ENCODE results near the gene KRTAP20-4.

The KRTAP20-4 gene
- 0 reads per million in 2 experiments for total RNA-seq

DNA sequence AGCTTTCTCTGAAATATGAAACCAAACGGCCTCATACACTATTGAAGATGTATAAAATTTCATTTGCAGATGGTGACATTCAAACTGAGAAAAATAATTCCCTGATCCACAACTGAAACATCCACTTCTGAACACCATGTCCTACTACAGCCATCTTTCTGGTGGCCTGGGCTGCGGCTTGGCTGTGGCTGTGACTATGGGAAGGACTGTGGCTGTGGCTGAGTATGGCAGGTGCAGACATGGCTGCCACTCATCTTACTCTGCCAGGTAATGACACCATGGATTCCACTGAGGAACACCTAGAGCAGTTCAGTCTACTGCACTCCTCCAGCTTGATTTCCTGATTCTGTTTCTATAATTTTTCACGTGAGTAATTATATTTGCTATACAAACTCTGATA is at the start of gene KRTAP20-4:
Gene KRTAP20-4 (plus strand): TSS at position 106 of the 400 bp plus-strand sequence.
- DNase-seq (ENCODE audit: low read depth): no peak

DNA sequence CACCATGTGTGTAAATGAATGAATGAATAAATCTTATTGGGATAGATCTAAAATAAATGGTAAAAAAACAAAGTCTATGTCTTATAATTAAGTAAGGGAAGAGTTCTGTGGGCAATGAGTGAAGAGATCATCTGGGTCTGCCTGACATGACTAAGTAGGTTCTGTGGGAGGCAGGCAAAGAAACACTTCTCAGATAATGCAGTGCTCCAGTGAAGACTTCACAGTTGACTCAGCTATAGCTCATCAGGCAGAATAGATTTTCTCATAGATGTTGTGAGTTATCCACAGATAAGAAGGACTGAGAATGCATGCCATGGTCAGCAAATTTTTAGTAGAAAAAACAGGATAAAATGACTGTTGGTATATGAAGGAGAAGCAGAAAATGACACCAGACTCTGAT is 42.7 kb upstream of the KRTAP20-4 start:
- DNase-seq (ENCODE audit: low read depth): no peak

DNA sequence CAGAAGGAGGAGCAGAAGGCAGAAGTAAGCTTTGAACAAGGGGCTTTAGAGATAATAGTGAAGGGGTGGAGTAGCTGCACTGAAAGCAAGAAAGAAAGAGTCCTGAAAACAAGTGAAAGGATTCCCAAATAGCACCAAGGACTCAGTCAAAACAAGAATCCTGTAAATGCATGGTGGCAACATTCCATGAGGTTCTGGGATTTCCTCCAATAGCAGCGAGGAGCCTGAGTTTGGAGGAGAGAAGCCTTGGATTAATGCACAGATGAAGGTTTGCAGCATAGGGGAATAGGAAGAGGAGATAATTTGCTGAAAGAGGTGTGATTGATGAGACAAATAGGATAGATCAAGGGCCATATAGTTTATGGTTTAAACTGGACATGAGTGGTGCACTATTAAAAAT is 41.1 kb upstream of the KRTAP20-4 start:
- no peak for DNase-seq (ENCODE audit: low read depth)

DNA sequence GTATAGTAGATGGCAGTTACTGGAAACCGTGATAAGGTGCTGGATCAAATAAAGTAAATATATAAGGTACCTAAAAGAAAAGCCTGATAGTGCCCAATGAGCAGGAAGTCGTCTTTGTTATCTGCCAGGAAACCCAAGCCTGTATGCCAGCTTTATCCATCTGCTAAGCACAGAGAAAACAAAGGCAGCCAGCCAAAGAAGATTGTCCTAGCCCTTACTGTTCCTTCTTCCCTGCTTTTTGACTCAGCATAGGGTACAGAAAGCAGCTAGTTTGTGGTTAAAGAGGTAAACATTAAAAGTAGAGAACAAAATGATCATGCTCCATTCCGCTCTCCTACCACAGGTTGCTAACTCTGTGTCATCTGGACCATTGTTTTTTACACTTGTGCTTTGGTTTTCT is 40.3 kb upstream of the KRTAP20-4 start:
- DNase-seq (ENCODE audit: low read depth): no peak

DNA sequence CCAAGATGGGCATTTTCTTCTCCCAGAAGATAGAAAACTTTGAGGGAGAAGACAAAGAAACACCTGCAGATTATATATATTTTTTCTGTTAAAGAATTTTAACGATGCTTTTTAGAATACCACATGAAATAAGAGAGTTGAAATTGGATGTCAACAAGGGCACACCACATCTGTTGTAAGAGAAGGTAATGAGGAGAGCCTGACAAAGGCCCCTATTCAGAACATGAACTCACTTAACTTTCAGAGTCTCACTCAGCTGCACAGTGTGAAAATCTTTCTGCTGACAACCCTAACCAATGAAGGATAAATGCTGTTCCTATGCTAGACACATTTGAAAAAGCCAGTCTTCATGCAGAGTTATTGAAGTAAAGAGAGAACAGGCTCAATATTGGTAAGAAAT is 37.6 kb upstream of the KRTAP20-4 start:
- DNase-seq (ENCODE audit: low read depth): no peak

DNA sequence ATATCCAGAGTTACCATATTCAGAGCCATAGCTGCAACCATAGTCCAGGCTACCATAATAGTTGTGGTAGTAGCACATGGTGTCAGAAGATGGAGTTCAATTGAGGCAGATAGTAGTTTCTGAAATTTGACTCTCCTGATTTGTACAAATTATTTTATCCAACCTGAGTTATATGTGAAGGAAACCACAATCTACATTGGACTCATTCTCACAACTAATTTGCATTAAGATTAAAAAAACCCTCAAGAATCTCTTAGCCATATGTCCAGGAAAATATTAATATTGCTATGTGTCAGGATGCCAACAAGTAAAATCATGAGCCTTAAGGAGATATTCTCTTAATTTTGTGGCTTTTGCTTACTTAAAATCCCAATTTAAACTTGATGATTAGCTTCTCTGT is 30.1 kb upstream of the KRTAP20-4 start, which contains the start of gene KRTAP22-2:
Gene KRTAP22-2 (minus strand): TSS at position 101 of the 400 bp plus-strand sequence.
- DNase-seq (ENCODE audit: low read depth): no peak

DNA sequence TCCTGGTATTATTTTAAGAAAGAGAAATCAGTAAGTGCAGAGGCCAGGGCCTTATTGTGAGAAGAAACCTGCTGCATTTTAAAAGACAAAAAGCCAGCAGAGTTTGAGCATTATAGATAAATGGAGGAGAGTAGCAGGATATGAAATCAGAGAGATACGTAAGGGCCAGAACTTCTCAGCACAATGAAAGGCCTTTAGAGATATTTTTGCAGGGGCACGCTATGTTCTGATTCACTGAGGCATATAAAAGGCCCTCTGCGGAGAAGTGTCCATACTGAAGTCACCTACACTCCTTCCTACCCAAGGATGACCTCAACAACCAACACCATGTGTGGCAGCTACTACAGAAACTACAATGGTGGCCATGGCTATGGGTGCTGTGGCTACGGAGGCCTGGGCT is 28.3 kb upstream of the KRTAP20-4 start, which contains the start of gene KRTAP6-3:
Gene KRTAP6-3 (plus strand): TSS at position 301 of the 400 bp plus-strand sequence. CDS start 6 bp downstream, at position 307.
- DNase-seq (ENCODE audit: low read depth): no peak

DNA sequence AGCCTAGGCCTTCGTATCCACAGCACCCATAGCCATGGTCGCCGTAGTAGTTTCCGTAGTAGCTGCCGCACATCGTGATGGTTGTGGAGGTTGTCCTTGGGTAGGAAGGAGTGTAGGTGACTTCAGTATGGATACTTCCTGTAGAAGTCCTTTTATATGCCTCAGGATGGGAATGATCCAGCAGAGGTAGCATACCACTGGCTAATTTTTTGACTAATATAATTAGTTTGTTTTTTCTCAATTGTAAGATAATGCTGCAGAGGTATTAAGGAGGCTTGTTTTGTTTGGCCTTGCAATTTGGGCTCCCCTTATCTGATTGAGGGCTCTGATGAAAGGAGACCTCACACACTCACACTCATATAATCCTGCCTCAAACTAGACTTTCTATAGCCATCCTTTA is 21.6 kb upstream of the KRTAP20-4 start, which contains the start of gene KRTAP6-2:
Gene KRTAP6-2 (minus strand): TSS at position 101 of the 400 bp plus-strand sequence. CDS start 28 bp downstream, at position 73.
- no peak for DNase-seq (ENCODE audit: low read depth)

DNA sequence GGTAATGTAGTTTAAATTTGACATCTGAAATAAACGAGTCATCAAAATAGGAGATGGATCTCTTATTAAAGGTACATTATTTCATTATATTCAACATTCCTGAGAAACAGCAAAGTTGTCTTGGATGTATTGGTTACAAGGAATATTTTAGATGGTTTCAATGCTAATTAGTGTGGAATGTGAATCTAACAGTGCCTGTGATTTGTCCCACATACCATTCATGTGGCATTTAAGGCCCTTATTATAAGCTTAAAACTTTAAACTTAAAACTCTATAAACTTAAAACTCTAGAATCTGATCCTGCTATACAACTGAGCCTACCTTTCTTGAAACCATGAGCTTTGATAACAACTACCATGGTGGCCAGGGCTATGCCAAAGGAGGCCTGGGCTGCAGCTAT is 19.6 kb upstream of the KRTAP20-4 start, which contains the start of gene KRTAP22-1:
Gene KRTAP22-1 (plus strand): TSS at position 301 of the 400 bp plus-strand sequence.
- DNase-seq (ENCODE audit: low read depth): no peak

DNA sequence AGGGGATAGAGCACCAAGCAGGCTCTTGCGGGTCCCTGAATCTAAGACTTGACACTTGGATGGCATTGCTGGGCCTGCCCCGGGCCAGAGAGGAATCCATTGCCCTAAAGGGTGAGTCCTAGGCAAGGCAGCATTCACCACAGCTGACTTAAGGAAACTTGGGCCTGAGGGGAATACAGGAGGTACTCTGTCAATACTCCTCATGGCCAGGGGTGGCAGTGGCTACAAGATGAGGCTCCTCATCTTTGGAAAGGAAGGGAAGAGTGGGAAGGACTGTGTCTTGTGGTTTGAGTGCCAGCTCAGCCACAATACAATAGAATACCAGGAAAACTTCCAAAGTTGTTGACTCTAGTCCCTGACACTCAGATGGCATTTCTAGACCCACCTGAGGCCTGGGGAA is 14.5 kb upstream of the KRTAP20-4 start:
- no peak for DNase-seq (ENCODE audit: low read depth)

DNA sequence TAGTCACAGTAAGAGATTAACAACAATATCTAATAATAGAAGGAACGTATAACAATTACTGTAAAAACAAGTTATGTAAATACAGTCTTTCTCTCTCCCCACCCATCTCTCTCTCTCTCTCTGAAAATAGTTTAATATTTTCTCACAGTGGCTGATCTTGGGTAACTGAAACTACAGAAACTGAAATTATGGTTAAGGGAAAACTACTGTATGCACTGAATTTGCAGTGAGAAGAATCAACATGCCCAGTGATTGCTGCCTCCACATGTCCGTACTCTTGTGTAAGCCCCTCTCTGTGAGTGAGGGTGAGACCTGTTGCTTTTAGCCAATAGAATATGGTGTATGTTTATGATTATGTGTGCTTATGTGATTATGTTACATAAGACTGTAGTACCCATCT is 8.3 kb upstream of the KRTAP20-4 start:
- DNase-seq (ENCODE audit: low read depth): no peak

DNA sequence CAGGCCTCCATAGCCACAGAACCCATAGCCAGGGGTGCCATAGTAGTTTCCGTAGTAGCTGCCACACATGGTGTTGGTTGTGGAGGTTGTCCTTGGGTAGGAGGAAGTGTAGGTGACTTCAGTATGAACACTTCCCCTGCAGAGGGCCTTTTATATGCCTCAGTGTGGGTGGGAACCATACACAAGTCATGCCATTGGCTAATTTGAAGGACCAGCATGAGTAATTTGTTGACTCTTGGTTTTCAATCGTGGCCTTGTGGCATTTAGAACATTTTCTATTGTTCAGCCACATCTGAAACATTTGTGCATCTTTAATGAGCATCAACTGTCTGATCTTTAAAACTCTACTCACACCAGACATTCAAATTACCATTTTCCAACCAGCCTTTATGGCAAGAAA is 6.6 kb upstream of the KRTAP20-4 start, which contains the start of gene KRTAP6-1:
Gene KRTAP6-1 (minus strand): TSS at position 95 of the 400 bp plus-strand sequence. CDS start 26 bp downstream, at position 69.
- no peak for DNase-seq (ENCODE audit: low read depth)

DNA sequence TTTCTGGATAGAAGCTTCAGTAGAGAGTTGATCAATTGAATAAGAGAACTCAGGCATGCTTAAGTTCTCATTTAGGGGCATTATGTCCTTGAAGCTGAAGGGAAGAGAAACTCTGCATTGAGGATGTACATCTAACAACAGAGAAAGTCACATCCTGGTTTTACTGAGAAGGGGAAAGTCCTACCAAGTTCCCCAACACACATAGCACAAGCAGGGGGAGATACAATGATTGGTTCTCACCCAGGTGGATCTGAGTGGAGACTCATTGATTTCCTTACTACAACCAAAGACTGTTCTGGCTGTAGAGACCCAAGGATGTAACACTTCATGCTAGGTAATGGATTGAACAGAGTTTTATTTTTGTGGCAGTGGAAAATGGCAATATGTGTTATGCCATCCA is 5.2 kb upstream of the KRTAP20-4 start:
- DNase-seq (ENCODE audit: low read depth): no peak

DNA sequence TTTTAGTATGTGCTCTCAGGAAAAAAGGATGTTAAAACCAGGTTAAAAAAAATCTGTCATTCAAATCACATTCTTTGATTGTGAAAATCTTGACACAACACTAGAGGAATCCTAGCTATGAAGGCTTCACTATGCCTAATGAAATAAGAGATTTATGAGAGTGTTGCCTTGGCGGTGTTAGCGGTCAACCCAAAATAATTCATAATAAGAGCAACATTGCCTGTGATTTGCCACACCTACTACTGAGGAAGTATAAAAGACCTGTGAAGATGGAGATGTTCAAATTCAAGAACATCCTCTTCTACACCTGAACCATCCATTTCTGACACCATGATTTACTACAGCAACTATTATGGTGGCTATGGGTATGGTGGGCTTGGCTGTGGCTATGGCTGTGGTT is 4.3 kb upstream of the KRTAP20-4 start, which contains the start of gene KRTAP20-1:
Gene KRTAP20-1 (plus strand): TSS at position 301 of the 400 bp plus-strand sequence. CDS start 30 bp downstream, at position 331.
- DNase-seq (ENCODE audit: low read depth): no peak

DNA sequence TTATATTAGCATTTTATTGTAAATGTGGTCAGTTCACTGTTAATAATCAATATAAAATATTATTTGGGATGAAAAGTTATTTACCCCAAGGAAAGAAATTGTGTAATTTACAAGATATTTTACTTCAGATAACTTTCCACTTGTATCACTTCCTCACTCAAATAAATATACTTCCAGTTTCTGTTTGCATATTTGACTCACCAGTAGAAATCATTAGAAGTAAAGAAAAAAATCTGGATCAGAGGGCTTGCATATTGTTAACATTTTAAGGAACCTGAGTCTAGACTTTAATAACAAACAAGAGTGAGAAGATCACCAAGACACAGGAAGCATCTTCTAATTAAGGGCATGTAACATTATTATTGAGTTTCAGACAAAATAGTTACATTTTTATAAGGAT is 347 bp upstream of the KRTAP20-4 start:
- DNase-seq (ENCODE audit: low read depth): no peak

DNA sequence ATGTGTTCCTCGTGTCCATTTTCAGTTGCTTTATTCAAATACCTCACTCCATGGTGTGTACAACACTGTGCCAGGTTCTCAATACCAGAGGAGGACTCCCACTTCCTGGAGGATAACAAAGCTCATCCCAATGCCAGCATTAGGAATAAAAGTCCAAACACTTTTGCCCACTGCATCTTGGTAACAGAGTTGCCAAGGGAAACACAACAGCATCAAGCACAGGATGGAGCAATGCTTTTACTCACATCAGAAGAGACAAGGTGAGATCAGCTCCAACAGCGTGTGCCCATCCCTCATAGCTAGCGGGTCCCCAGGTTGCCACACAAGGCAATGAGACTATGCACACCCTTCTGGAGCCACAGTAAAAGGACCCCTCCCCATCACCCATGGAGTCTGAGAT is 2.9 kb downstream of the KRTAP20-4 start:
- DNase-seq (ENCODE audit: low read depth): no peak

DNA sequence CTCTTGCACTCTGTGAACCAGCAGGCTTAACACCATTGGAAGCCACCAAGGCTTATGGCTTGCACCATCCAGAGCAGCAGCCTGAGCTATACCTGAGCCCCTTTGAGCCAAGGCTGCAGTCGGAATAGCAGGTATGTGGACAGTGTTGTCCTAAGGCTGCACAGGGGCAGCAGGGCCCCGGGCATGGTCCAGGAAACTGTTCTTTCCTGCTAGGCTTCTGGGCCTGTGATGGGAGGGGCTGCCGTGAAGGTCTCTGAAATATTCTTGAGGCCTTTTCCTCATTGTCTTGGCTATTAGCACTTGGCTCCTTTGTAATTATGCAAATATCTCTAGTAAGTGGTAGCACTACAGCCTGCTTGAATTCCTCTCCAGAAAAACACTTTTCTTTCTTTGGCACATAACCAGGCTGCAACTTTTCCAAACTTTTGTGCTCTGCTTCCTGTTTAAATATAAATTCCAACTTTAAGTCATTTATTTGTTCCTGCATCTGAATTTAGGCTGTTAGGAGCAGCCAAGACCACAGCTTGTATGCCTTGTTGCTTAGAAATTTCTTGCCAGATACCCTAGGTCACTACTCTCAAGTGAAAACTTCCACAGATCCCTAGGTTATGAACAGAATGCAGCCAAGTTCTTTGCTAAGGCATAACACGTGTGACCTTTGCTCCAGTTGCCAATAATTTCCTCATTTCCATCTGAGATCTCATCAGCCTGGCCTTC is 5.2 kb downstream of the KRTAP20-4 start:
- DNase-seq (ENCODE audit: low read depth): no peak

DNA sequence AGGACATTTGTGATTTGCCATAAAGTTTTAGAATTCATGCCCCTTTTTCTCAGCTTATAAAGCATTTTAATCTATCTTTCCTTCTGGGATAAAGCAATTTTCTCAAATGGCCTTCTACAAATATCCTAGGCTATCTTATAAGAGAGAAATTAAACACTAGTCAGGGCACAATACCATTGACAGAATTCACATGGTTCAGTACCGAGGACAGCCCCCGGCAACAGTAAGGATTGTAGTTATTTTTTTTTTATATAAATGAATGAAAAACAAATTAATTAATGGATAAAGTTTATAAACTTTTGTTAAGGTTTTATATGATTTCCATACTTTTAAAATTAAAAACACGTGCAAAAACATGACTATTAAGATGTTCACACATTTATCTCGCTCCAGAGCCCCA is 7.7 kb downstream of the KRTAP20-4 start:
- no peak for DNase-seq (ENCODE audit: low read depth)

DNA sequence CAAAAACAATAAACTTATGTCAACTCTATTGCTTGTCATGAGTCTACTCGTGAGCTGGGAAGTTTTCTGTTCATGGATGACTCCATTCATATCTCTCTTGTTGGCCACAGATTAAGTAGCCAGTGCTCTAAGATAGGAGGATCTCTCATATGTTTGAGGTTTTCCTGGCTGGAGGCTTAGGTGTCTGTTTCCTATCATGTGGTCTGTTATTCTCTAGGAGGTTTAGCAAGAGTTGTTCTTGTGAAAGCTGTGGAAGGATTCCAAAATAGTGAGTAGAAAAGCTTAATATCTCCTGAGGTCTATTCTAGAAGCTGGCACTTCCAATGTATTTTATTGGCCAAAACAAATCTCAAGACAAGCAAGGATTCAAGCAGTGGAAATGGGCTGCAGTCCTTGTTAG is 8.8 kb downstream of the KRTAP20-4 start:
- no peak for DNase-seq (ENCODE audit: low read depth)

DNA sequence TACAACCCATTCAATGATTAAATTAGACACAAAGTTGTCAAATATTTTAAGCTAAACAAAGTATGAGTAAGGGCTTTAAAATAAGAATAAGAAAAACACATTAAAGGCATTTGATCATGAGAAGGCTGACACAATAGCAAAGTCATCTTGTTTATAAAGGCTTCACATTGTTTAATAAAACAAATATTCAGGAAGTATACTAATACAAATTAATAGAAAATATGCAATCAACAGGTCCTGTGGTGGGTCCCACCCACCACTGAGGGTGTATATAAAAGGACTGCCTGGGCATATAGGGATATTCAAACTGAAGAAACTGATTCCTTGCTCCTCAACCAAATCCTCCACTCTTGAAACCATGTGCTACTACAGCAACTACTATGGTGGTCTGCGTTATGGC is 14.5 kb downstream of the KRTAP20-4 start, which contains the start of gene KRTAP20-2:
Gene KRTAP20-2 (plus strand): TSS at position 301 of the 400 bp plus-strand sequence. CDS start 58 bp downstream, at position 359.
- DNase-seq (ENCODE audit: low read depth): no peak

DNA sequence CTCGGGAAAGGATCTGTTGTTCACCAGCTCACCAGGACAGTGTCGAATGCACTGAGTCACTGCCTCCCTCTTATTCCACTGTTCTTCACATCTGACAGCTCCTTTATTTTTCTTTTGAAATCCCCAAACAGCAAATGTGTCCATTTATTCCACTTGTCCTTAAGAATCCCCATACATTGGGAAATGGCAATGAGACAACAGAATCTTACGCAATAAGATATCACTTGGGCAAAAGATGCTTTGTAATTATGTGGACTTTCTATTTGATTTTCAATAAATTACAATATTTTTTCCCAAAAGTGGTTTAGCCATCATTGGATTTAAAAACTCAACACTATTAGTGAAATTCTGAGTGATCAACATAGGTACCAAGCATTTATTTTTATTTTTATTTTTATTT is 18.3 kb downstream of the KRTAP20-4 start:
- no peak for DNase-seq (ENCODE audit: low read depth)

DNA sequence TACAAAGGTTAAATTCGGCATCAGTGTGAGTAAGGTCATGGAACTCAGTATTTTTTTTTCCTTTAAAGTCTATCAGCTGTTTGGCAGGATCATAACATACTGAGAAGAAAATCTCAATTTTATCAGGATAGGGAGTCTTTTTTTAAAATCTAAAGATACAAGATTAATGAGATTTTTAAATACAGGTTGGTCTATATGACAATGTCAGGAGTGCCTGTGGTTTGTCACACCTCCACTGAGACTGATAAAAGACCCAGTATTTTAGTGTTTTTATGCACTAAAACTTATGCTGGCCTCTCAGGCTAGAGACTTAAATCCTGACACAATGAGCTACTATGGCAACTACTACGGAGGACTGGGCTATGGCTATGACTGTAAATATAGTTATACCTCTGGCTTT is 22.1 kb downstream of the KRTAP20-4 start, which contains the start of gene KRTAP20-3:
Gene KRTAP20-3 (plus strand): TSS at position 301 of the 400 bp plus-strand sequence.
- no peak for DNase-seq (ENCODE audit: low read depth)

DNA sequence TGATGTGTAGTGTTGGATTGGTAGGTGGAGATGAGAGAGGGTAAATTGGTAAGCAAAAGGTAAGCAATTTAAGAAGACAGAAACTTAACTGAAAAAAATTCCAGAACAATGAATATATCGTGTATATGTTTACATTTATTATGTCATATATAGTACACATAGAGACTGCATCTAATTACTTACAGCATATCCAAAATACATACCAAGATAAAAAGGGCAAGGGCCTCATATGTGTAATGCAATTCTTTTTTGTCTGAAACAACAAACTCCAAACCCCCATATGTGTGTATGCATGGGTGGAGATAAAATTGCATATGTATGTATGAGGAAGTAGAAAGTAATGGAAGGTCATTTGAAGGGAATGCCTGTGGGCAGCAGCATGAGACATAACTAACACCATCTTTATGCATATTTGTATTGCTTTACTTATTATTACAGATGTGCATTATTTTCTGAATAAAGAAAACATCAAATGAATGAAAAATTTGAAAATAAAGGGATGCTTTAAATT is 26.5 kb downstream of the KRTAP20-4 start:
- DNase-seq (ENCODE audit: low read depth): no peak
